ENCODE data around the gene NTRK1.

Gene NTRK1

GRCh38 chr1:156848461-156849150, 12.1 kb upstream of the NTRK1 start:
- Histone ChIP-seq H3K4me1 (ENCODE audit: insufficient read depth, low read length) (0 out of 2 replicates have a peak, but pooled peaks cover 2% of the 10 kb centered on the region), H3K9ac (ENCODE audit: low read depth, low read length) (no peak overlapping the region), H3K9me3 (ENCODE audit: insufficient read depth, low read depth, low read length) (no peaks in the 10 kb centered on the region), H3K27me3 (ENCODE audit: insufficient read depth, low read length) (peaks cover 100% of the 10 kb centered on the region), H3K27ac (ENCODE audit: low read length) (no peak overlapping the region), H3K4me3 (ENCODE audit: low read length) (peak overlapping the region; percentile 51; the same call in 1 of the 2 replicates), H3K36me3 (ENCODE audit: insufficient read depth, low read depth, low read length) (no peaks in the 10 kb centered on the region)

- H3K27me3 ChIP-seq (ENCODE audit: insufficient read depth, low read length), result peaks cover 100% of the 10 kb centered on the region
- H3K4me1 ChIP-seq (ENCODE audit: insufficient read depth, low read length), result 0 out of 2 replicates have a peak, but pooled peaks cover 2% of the 10 kb centered on the region
- H3K36me3 ChIP-seq (ENCODE audit: insufficient read depth, low read depth, low read length), result no peaks in the 10 kb centered on the region
- peak overlapping the region; percentile 51; the same call in 1 of the 2 replicates for H3K4me3 ChIP-seq (ENCODE audit: low read length)
- H3K27ac ChIP-seq (ENCODE audit: low read length), result no peak overlapping the region
- no peaks in the 10 kb centered on the region for H3K9me3 ChIP-seq (ENCODE audit: insufficient read depth, low read depth, low read length)
- H3K9ac ChIP-seq (ENCODE audit: low read depth, low read length), result no peak overlapping the region
Measured at GRCh38 chr1:156849151-156849496, 11.5 kb upstream of the NTRK1 start.

GRCh38 chr1:156851779-156852417, 8.8 kb upstream of the NTRK1 start:
- Histone ChIP-seq H3K27me3 (ENCODE audit: insufficient read depth, low read length) (peaks cover 90% of the 10 kb centered on the region), H3K36me3 (ENCODE audit: insufficient read depth, low read depth, low read length) (no peaks in the 10 kb centered on the region), H3K4me1 (ENCODE audit: insufficient read depth, low read length) (no peaks in the 10 kb centered on the region), H3K27ac (ENCODE audit: low read length) (no peak overlapping the region), H3K9ac (ENCODE audit: low read depth, low read length) (no peak overlapping the region), H3K4me3 (ENCODE audit: low read length) (no peak overlapping the region), H3K9me3 (ENCODE audit: insufficient read depth, low read depth, low read length) (no peaks in the 10 kb centered on the region)

GRCh38 chr1:156852418-156852874, 8.2 kb upstream of the NTRK1 start:
- Histone ChIP-seq H3K27me3 (ENCODE audit: insufficient read depth, low read length) (peaks cover 90% of the 10 kb centered on the region), H3K9ac (ENCODE audit: low read depth, low read length) (no peak overlapping the region)

GRCh38 chr1:156853761-156854160, 6.9 kb upstream of the NTRK1 start:
- H3K9me3 ChIP-seq (ENCODE audit: insufficient read depth, low read depth, low read length), result no peaks in the 10 kb centered on the region
- H3K27me3 ChIP-seq (ENCODE audit: insufficient read depth, low read length), result peaks cover 90% of the 10 kb centered on the region
- no peaks in the 10 kb centered on the region for H3K36me3 ChIP-seq (ENCODE audit: insufficient read depth, low read depth, low read length)
- H3K4me3 ChIP-seq (ENCODE audit: low read length), result no peak overlapping the region
- H3K4me1 ChIP-seq (ENCODE audit: insufficient read depth, low read length), result no peaks in the 10 kb centered on the region; the same call in 1 of the 2 replicates
- no peak overlapping the region for H3K9ac ChIP-seq (ENCODE audit: low read depth, low read length)
- no peak overlapping the region for H3K27ac ChIP-seq (ENCODE audit: low read length)

More at GRCh38 chr1:156852418-156852874, 8.2 kb upstream of the NTRK1 start:
- Histone ChIP-seq H3K4me1 (ENCODE audit: insufficient read depth, low read length) (no peaks in the 10 kb centered on the region), H3K27ac (ENCODE audit: low read length) (no peak overlapping the region), H3K36me3 (ENCODE audit: insufficient read depth, low read depth, low read length) (no peaks in the 10 kb centered on the region), H3K4me3 (ENCODE audit: low read length) (no peak overlapping the region), H3K9me3 (ENCODE audit: insufficient read depth, low read depth, low read length) (no peaks in the 10 kb centered on the region)

GRCh38 chr1:156854634-156855033, 6.0 kb upstream of the NTRK1 start:
- Histone ChIP-seq H3K4me3 (ENCODE audit: low read length) (no peak overlapping the region), H3K9ac (ENCODE audit: low read depth, low read length) (no peak overlapping the region), H3K27me3 (ENCODE audit: insufficient read depth, low read length) (peaks cover 90% of the 10 kb centered on the region), H3K9me3 (ENCODE audit: insufficient read depth, low read depth, low read length) (no peaks in the 10 kb centered on the region), H3K36me3 (ENCODE audit: insufficient read depth, low read depth, low read length) (no peaks in the 10 kb centered on the region), H3K4me1 (ENCODE audit: insufficient read depth, low read length) (peaks cover 4% of the 10 kb centered on the region; the same call in 1 of the 2 replicates), H3K27ac (ENCODE audit: low read length) (no peak overlapping the region)

GRCh38 chr1:156856282-156856785, 4.3 kb upstream of the NTRK1 start:
- Histone ChIP-seq H3K9ac (ENCODE audit: low read depth, low read length) (no peak overlapping the region), H3K27me3 (ENCODE audit: insufficient read depth, low read length) (peaks cover 90% of the 10 kb centered on the region), H3K4me1 (ENCODE audit: insufficient read depth, low read length) (peaks cover 5% of the 10 kb centered on the region; the same call in 1 of the 2 replicates)

GRCh38 chr1:156857532-156857931, 3.1 kb upstream of the NTRK1 start:
- H3K27me3 ChIP-seq (ENCODE audit: insufficient read depth, low read length), result peaks cover 90% of the 10 kb centered on the region
- no peak overlapping the region for H3K4me3 ChIP-seq (ENCODE audit: low read length)
- no peaks in the 10 kb centered on the region for H3K36me3 ChIP-seq (ENCODE audit: insufficient read depth, low read depth, low read length)
- H3K4me1 ChIP-seq (ENCODE audit: insufficient read depth, low read length), result peaks cover 5% of the 10 kb centered on the region; the same call in 1 of the 2 replicates
- no peak overlapping the region for H3K9ac ChIP-seq (ENCODE audit: low read depth, low read length)
- H3K9me3 ChIP-seq (ENCODE audit: insufficient read depth, low read depth, low read length), result peaks cover 4% of the 10 kb centered on the region; the same call in 1 of the 2 replicates
- H3K27ac ChIP-seq (ENCODE audit: low read length), result no peak overlapping the region

More at GRCh38 chr1:156856282-156856785, 4.3 kb upstream of the NTRK1 start:
- H3K4me3 ChIP-seq (ENCODE audit: low read length), result no peak overlapping the region
- H3K27ac ChIP-seq (ENCODE audit: low read length), result no peak overlapping the region
- no peaks in the 10 kb centered on the region for H3K9me3 ChIP-seq (ENCODE audit: insufficient read depth, low read depth, low read length)
- H3K36me3 ChIP-seq (ENCODE audit: insufficient read depth, low read depth, low read length), result no peaks in the 10 kb centered on the region

- Histone ChIP-seq H3K36me3 (ENCODE audit: insufficient read depth, low read depth, low read length) (no peaks in the 10 kb centered on the region), H3K4me1 (ENCODE audit: insufficient read depth, low read length) (peaks cover 5% of the 10 kb centered on the region; the same call in 1 of the 2 replicates), H3K9ac (ENCODE audit: low read depth, low read length) (no peak overlapping the region), H3K9me3 (ENCODE audit: insufficient read depth, low read depth, low read length) (peaks cover 4% of the 10 kb centered on the region; the same call in 1 of the 2 replicates), H3K27ac (ENCODE audit: low read length) (no peak overlapping the region), H3K4me3 (ENCODE audit: low read length) (peak overlapping the region; percentile 73; the same call in 1 of the 2 replicates), H3K27me3 (ENCODE audit: insufficient read depth, low read length) (peaks cover 90% of the 10 kb centered on the region)
Measured at GRCh38 chr1:156858555-156858956, 2.1 kb upstream of the NTRK1 start.

- H3K27ac ChIP-seq (ENCODE audit: low read length), result no peak within 1 kb of the TSS
- no peaks in the 10 kb centered on the region for H3K36me3 ChIP-seq (ENCODE audit: insufficient read depth, low read depth, low read length)
- peaks cover 90% of the 10 kb centered on the region for H3K27me3 ChIP-seq (ENCODE audit: insufficient read depth, low read length)
- no peak within 1 kb of the TSS for H3K9ac ChIP-seq (ENCODE audit: low read depth, low read length)
- peak within 1 kb of the TSS; percentile 73 for H3K4me3 ChIP-seq (ENCODE audit: low read length)
- H3K9me3 ChIP-seq (ENCODE audit: insufficient read depth, low read depth, low read length), result peaks cover 4% of the 10 kb centered on the region; the same call in 1 of the 2 replicates
- H3K4me1 ChIP-seq (ENCODE audit: insufficient read depth, low read length), result peaks cover 5% of the 10 kb centered on the region; the same call in 1 of the 2 replicates
Measured at GRCh38 chr1:156858959-156859522, 1.6 kb upstream of the NTRK1 start, which contains the start of gene INSRR. TSS of gene INSRR (minus strand) at chr1:156859117. CDS start at chr1:156858621, 496 bp downstream.

- H3K9me3 ChIP-seq (ENCODE audit: insufficient read depth, low read depth, low read length), result peaks cover 4% of the 10 kb centered on the region; the same call in 1 of the 2 replicates
- H3K9ac ChIP-seq (ENCODE audit: low read depth, low read length), result no peak overlapping the region
- H3K4me1 ChIP-seq (ENCODE audit: insufficient read depth, low read length), result peaks cover 5% of the 10 kb centered on the region; the same call in 1 of the 2 replicates
- H3K4me3 ChIP-seq (ENCODE audit: low read length), result peak overlapping the region; percentile 73
- H3K27ac ChIP-seq (ENCODE audit: low read length), result no peak overlapping the region
- no peaks in the 10 kb centered on the region for H3K36me3 ChIP-seq (ENCODE audit: insufficient read depth, low read depth, low read length)
- H3K27me3 ChIP-seq (ENCODE audit: insufficient read depth, low read length), result peaks cover 90% of the 10 kb centered on the region
Measured at GRCh38 chr1:156859523-156860112, 1.0 kb upstream of the NTRK1 start.
